Transverse colon (tissue), 4 donors: Measurements from ENCODE around the gene CLSTN2. TPM values are rescaled to one million over a fixed set of nuclear protein-coding genes. Genes with fewer than 3 reads are reported as not detected.

Experiments
- DNase-seq: peaks from one replicate; pipeline ENCODE4 v3.0.0-alpha.2; 2019
- H3K27ac ChIP-seq, 4 donors: fragments of 200-600 bp; sonication (generic); 2 replicates each; pipeline ENCODE4 v1.5.1; 2016 to 2018; ENCODE audit warnings: inconsistent platforms in 4 of 4
- H3K27me3 ChIP-seq: fragments of 200-600 bp; sonication (generic); 2 replicates; pipeline ENCODE4 v1.5.1; 2017; ENCODE audit warnings: inconsistent platforms
- H3K36me3 ChIP-seq, 4 donors: fragments of 200-600 bp; sonication (generic); 2 replicates each; pipeline ENCODE4 v1.5.1; 2017 to 2019; ENCODE audit warnings: inconsistent platforms in 4 of 4
- H3K4me1 ChIP-seq, 4 donors: fragments of 200-600 bp; sonication (generic); 2 replicates each; pipeline ENCODE4 v1.5.1; 2017 to 2020; ENCODE audit warnings: inconsistent platforms in 4 of 4
- H3K4me3 ChIP-seq, 4 donors: fragments of 200-600 bp; sonication (generic); 1 replicate in 1 of 4; 2 replicates in 3 of 4; pipeline versions ENCODE4 v1.5.1 to v1.6.1; 2017 to 2019; ENCODE audit warnings: inconsistent platforms in 4 of 4
- H3K9me3 ChIP-seq, 2 donors: fragments of 200-600 bp; sonication (generic); 2 replicates each; pipeline ENCODE4 v1.5.1; 2017 to 2019; ENCODE audit warnings: inconsistent platforms in 2 of 2
- EP300 ChIP-seq: sonication (generic); formaldehyde crosslinking; IDR thresholded peaks from one replicate; pipeline ENCODE4 v1.6.1; 2017; ENCODE audit warnings: antibody characterized with exemption, low read depth
- POLR2A ChIP-seq: fragments of 450-650 bp; IDR thresholded peaks from one replicate; pipeline ENCODE4 v1.6.1; 2016; ENCODE audit warnings: antibody characterized with exemption, mild to moderate bottlenecking, moderate library complexity
- POLR2AphosphoS5 ChIP-seq, 3 donors: sonication (generic); formaldehyde crosslinking; IDR thresholded peaks; one replicate each; pipeline ENCODE4 v1.6.1; 2016; ENCODE audit warnings: antibody characterized with exemption in 3 of 3
- WGBS, 2 donors: methylation state at CpG; one replicate each; pipeline ENCODE4 v1.1.5; 2018; ENCODE audit warnings: low coverage in 1 of 2; 5-methylcytosine and 5-hydroxymethylcytosine counted together
- in situ Hi-C, 4 donors: fragments of 200-750 bp; cut with MboI; loops; one replicate each; pipeline versions ENCODE4 v1.15.0 to v1.15.1; 2017; ENCODE audit warnings: low sequenced_read_pairs in 3 of 4, low pct_ligation_motif_present in 1 of 4, low pct_unique_long_range_greater_than_20kb in 1 of 4
- intact Hi-C: fragments of 100-400 bp; cut with DNase I; formaldehyde crosslinking; loops from one replicate; pipeline ENCODE4 v1.15.1; 2023; ENCODE audit warnings: low total_unique reads
- total RNA-seq, 4 donors: library from RNA; depleted of rRNA; stranded (reverse); fragments of >200 nt; gene quantifications; one replicate each; pipeline ENCODE4 v1.1.0, GENCODE V29; 2016
- TF ChIP-seq, protein P1 (sequence below), 5 experiments: fragments of 200-600 bp in 3 of 5; fragments of 450-650 bp in 2 of 5; sonication (generic) in 3 of 5; IDR thresholded peaks; 1 replicate in 2 of 5; 2 replicates in 3 of 5; pipeline ENCODE4 v1.5.1; 2016 to 2017; ENCODE audit warnings: antibody characterized with exemption in 5 of 5, inconsistent platforms in 3 of 5, mild to moderate bottlenecking in 2 of 5, moderate library complexity in 1 of 5

CLSTN2 gene
- total RNA-seq, 4 donors from 2014 or later = 0.60 to 9.0 (median 2.2) TPM

GRCh38 chr3:140501770-140502364 lies 566.9 kb downstream of the CLSTN2 start:
- Histone ChIP-seq H3K27me3 (no peaks in the 10 kb centered on the region), H3K9me3 (no peaks in the 10 kb centered on the region), H3K4me1 (no peaks in the 10 kb centered on the region), H3K4me3 (no peak overlapping the region), H3K27ac (no peak overlapping the region), H3K36me3 (no peaks in the 10 kb centered on the region)
- intact Hi-C loops = no loop called here
- in situ Hi-C loops = no loop called here
- no peak for DNase-seq
- TF ChIP-seq, protein P1, sequence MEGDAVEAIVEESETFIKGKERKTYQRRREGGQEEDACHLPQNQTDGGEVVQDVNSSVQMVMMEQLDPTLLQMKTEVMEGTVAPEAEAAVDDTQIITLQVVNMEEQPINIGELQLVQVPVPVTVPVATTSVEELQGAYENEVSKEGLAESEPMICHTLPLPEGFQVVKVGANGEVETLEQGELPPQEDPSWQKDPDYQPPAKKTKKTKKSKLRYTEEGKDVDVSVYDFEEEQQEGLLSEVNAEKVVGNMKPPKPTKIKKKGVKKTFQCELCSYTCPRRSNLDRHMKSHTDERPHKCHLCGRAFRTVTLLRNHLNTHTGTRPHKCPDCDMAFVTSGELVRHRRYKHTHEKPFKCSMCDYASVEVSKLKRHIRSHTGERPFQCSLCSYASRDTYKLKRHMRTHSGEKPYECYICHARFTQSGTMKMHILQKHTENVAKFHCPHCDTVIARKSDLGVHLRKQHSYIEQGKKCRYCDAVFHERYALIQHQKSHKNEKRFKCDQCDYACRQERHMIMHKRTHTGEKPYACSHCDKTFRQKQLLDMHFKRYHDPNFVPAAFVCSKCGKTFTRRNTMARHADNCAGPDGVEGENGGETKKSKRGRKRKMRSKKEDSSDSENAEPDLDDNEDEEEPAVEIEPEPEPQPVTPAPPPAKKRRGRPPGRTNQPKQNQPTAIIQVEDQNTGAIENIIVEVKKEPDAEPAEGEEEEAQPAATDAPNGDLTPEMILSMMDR (IDR thresholded peaks at IDR 0.05) = no peak
- TF ChIP-seq POLR2A (no peak), EP300 (no peak), POLR2AphosphoS5 (IDR thresholded peaks at IDR 0.05) (no peak)

GRCh38 chr3:140505213-140505612 lies 570.2 kb downstream of the CLSTN2 start:
- Histone ChIP-seq H3K36me3 (no peaks in the 10 kb centered on the region), H3K27ac (no peak overlapping the region), H3K4me1 (no peaks in the 10 kb centered on the region), H3K4me3 (no peak overlapping the region), H3K9me3 (no peaks in the 10 kb centered on the region), H3K27me3 (no peaks in the 10 kb centered on the region)
- in situ Hi-C loops = no loop called here
- TF ChIP-seq EP300 (no peak), POLR2AphosphoS5 (IDR thresholded peaks at IDR 0.05) (no peak), POLR2A (no peak)
- TF ChIP-seq, protein P1 (IDR thresholded peaks at IDR 0.05) = no peak
- intact Hi-C loops = no loop called here
- DNase-seq = no peak
- WGBS, 2 donors = 26% methylated on average over 3 of the region's 3 CpGs; no CpG with 5 or more reads in 1 of the 2 donors

DNA sequence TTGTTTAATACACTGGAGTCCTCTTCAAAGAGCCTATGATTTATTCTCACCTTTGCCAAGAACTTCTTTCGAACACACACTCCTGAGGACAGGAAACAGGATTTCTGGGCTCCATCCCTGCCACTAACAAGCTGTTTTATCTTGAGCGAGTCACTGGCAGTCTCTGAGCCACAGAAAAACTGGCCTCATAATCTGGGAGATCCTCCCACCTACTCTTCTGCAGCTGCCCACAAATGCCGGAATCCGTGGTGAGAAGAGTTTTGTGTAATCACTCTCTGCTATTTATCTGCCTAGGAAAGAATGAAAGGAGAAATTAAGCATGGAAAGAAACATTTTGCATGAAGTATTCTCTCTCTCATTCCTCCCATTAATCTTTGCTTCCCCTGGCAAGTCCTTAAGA lies 570.9 kb downstream of the CLSTN2 start:
- TF ChIP-seq EP300 = no peak
- TF ChIP-seq POLR2AphosphoS5 (IDR thresholded peaks at IDR 0.05) = no peak
- TF ChIP-seq POLR2A = no peak
- TF ChIP-seq, protein P1 (IDR thresholded peaks at IDR 0.05) = no peak
- Histone ChIP-seq H3K4me3 (no peak overlapping the region), H3K27ac (no peak overlapping the region), H3K9me3 (no peaks in the 10 kb centered on the region), H3K4me1 (no peaks in the 10 kb centered on the region), H3K27me3 (no peaks in the 10 kb centered on the region), H3K36me3 (no peaks in the 10 kb centered on the region)
- in situ Hi-C loops = no loop called here
- intact Hi-C loops = no loop called here
- DNase-seq = no peak
- 53 to 56% methylated on average over 4 of the region's 4 CpGs for WGBS, 2 donors

- Histone ChIP-seq H3K4me1 (no peaks in the 10 kb centered on the region), H3K27me3 (no peaks in the 10 kb centered on the region), H3K27ac (no peak overlapping the region), H3K9me3 (no peaks in the 10 kb centered on the region), H3K4me3 (no peak overlapping the region), H3K36me3 (no peaks in the 10 kb centered on the region)
- DNase-seq = no peak
- 62 to 83% methylated on average over 2 to 3 of the region's 3 CpGs for WGBS, 2 donors
- intact Hi-C loops = no loop called here
- TF ChIP-seq POLR2A (no peak), EP300 (no peak), POLR2AphosphoS5 (IDR thresholded peaks at IDR 0.05) (no peak)
- TF ChIP-seq, protein P1 (IDR thresholded peaks at IDR 0.05) = no peak
- in situ Hi-C loops = no loop called here
Observed at GRCh38 chr3:140508550-140508949, 573.6 kb downstream of the CLSTN2 start.
